HepG2 (cell line): ENCODE measurements around the gene CARS1. TPM values are rescaled to one million over a fixed set of nuclear protein-coding genes. Genes with fewer than 3 reads are reported as not detected.

Experiments used
- EHMT2 ChIP-seq: fragments of 200-600 bp; sonication (generic); IDR thresholded peaks from 2 replicates; pipeline ENCODE4 v1.7.0; 2017; ENCODE audit warnings: antibody characterized with exemption, low read depth, low read length, borderline replicate concordance
- FOSL2 ChIP-seq: sonication (generic); formaldehyde crosslinking; IDR thresholded peaks from 2 replicates; pipeline ENCODE4 v1.4.0; 2020; ENCODE audit warnings: missing genetic modification reagents
- HBP1 ChIP-seq: IDR thresholded peaks from 2 replicates; pipeline ENCODE4 v1.6.1; 2016; ENCODE audit warnings: low read depth, control low read depth
- HMGXB3 ChIP-seq: sonication (generic); formaldehyde crosslinking; IDR thresholded peaks from 2 replicates; pipeline ENCODE4 v1.4.0; 2020; ENCODE audit warnings: missing genetic modification reagents, borderline replicate concordance
- SKI ChIP-seq: fragments of 450-650 bp; IDR thresholded peaks from one replicate; pipeline ENCODE4 v1.6.1; 2018; ENCODE audit warnings: mild to moderate bottlenecking; ENCODE audit not compliant: partially characterized antibody
- ZBTB33 ChIP-seq: sonication (generic); formaldehyde crosslinking; IDR thresholded peaks from 2 replicates; pipeline ENCODE4 v1.4.0; 2020; ENCODE audit warnings: missing genetic modification reagents
- ZNF205 ChIP-seq: IDR thresholded peaks from 2 replicates; pipeline ENCODE4 v1.6.1; 2018; ENCODE audit warnings: missing biosample characterization, missing genetic modification reagents
- ZNF280D ChIP-seq: sonication (generic); formaldehyde crosslinking; IDR thresholded peaks from 2 replicates; pipeline ENCODE4 v1.5.1; 2020; ENCODE audit warnings: mild to moderate bottlenecking, missing genetic modification reagents
- ZNF3 ChIP-seq: IDR thresholded peaks from 2 replicates; pipeline ENCODE4 v1.7.0; 2017; ENCODE audit warnings: inconsistent platforms
- polyA plus RNA-seq, 8 experiments: library from polyadenylated mRNA; depleted of rRNA in 3 of 8; stranded (reverse) in 7 of 8; unstranded in 1 of 8; fragments of >200 nt; fragmentation: Illumina TruSeq in 4 of 8; extraction: Trizol in 4 of 8; gene quantifications; 2 replicates each; pipeline versions ENCODE4 v1.2.1 to v1.2.3, GENCODE V29; 2011 to 2016; ENCODE audit warnings: low read depth in 4 of 8, missing spikeins in 1 of 8, mixed read lengths in 1 of 8; ENCODE audit not compliant: insufficient read depth in 1 of 8
- total RNA-seq, 5 experiments: library from RNA; depleted of rRNA; stranded (reverse); fragments of >200 nt; fragmentation: Illumina TruSeq; extraction: Trizol; gene quantifications; 2 replicates each; pipeline ENCODE4 v1.2.3, GENCODE V29; 2016; ENCODE audit warnings: low read depth in 1 of 5

The CARS1 gene
- total and polyA plus RNA-seq, 2 of the 13 experiments (the other 11 are each of a cell fraction or from before 2014, with no cell fraction given) = 33.8 to 47.0 TPM

- TF ChIP-seq ZNF280D (CRISPR knock-in tag) = peak; percentile 89
- TF ChIP-seq SKI = peak; percentile 32
- peak; percentile 52 for TF ChIP-seq FOSL2 (CRISPR knock-in tag)
- TF ChIP-seq ZBTB33 = peak; percentile 16; the same call in 1 of the 2 replicates
- TF ChIP-seq ZNF205 (CRISPR knock-in tag) = peak; percentile 63; the same call in 1 of the 2 replicates
- TF ChIP-seq HBP1 (CRISPR knock-in tag) = peak; percentile 88
- TF ChIP-seq HMGXB3 (CRISPR knock-in tag) = peak; percentile 67; the same call in 1 of the 2 replicates
- no peak for TF ChIP-seq EHMT2
- no peak for TF ChIP-seq ZNF3 (CRISPR knock-in tag)
Measured at GRCh38 chr11:3057069-3057963, at the start of gene CARS1 (continued).
